H9 (cell line): Measurements from ENCODE around the gene ADGRL3. TPM values are rescaled to one million over a fixed set of nuclear protein-coding genes. Genes with fewer than 3 reads are reported as not detected.

Experiments
- DNase-seq: peaks from one replicate; pipeline ENCODE4 v3.0.0-alpha.2; 2017
- H2AFZ ChIP-seq: one replicate; pipeline ENCODE4 v1.6.1; 2013; ENCODE audit warnings: mild to moderate bottlenecking, low read length, control low read depth, moderate library complexity
- H2AK5ac ChIP-seq: 2 replicates; pipeline ENCODE4 v1.6.1; 2013; ENCODE audit warnings: low read length, control low read depth, mixed read lengths; ENCODE audit not compliant: insufficient read length
- H2BK120ac ChIP-seq: one replicate; pipeline ENCODE4 v1.6.1; 2013; ENCODE audit warnings: low read depth, mild to moderate bottlenecking, low read length, control low read depth, inconsistent platforms; ENCODE audit not compliant: poor library complexity, severe bottlenecking
- H2BK12ac ChIP-seq: 2 replicates; pipeline ENCODE4 v1.6.1; 2013; ENCODE audit warnings: low read length, control low read depth, mixed read lengths, low read depth; ENCODE audit not compliant: insufficient read length
- H2BK15ac ChIP-seq: 2 replicates; pipeline ENCODE4 v1.6.1; 2013; ENCODE audit warnings: low read depth, low read length, control low read depth
- H2BK20ac ChIP-seq: one replicate; pipeline ENCODE4 v1.6.1; 2013; ENCODE audit warnings: low read depth, mild to moderate bottlenecking, low read length, control low read depth, inconsistent platforms; ENCODE audit not compliant: poor library complexity, severe bottlenecking
- H2BK5ac ChIP-seq: 2 replicates; pipeline ENCODE4 v1.6.1; 2013; ENCODE audit warnings: low read length, control low read depth, mixed read lengths; ENCODE audit not compliant: insufficient read length
- H3K14ac ChIP-seq: 2 replicates; pipeline ENCODE4 v1.6.1; 2013; ENCODE audit warnings: low read length, control low read depth; ENCODE audit not compliant: insufficient read depth
- H3K18ac ChIP-seq: 2 replicates; pipeline ENCODE4 v1.6.1; 2013; ENCODE audit warnings: low read depth, mild to moderate bottlenecking, mixed read lengths, low read length, control low read depth; ENCODE audit not compliant: insufficient read length
- H3K23ac ChIP-seq: 2 replicates; pipeline ENCODE4 v1.6.1; 2013; ENCODE audit warnings: low read length, control low read depth, mixed read lengths, low read depth; ENCODE audit not compliant: insufficient read length
- H3K23me2 ChIP-seq: 2 replicates; pipeline ENCODE4 v1.6.1; 2013; ENCODE audit warnings: low read depth, mild to moderate bottlenecking, mixed read lengths, low read length, control low read depth; ENCODE audit not compliant: insufficient read length, poor library complexity, severe bottlenecking
- H3K27ac ChIP-seq: 2 replicates; pipeline ENCODE4 v1.5.1; 2013; ENCODE audit warnings: low read length, control low read depth, mixed read lengths, low read depth; ENCODE audit not compliant: insufficient read length
- H3K27me3 ChIP-seq: 2 replicates; pipeline ENCODE4 v1.6.1; 2013; ENCODE audit warnings: low read length, control low read depth, inconsistent platforms; ENCODE audit not compliant: insufficient read depth
- H3K4ac ChIP-seq: 2 replicates; pipeline ENCODE4 v1.6.1; 2013; ENCODE audit warnings: low read depth, mild to moderate bottlenecking, control low read depth, inconsistent platforms, low read length, moderate library complexity
- H3K4me1 ChIP-seq: 2 replicates; pipeline ENCODE4 v1.6.1; 2013; ENCODE audit warnings: low read length, control low read depth, inconsistent platforms; ENCODE audit not compliant: insufficient read depth
- H3K4me2 ChIP-seq: 2 replicates; pipeline ENCODE4 v1.6.1; 2013; ENCODE audit warnings: low read length, control low read depth, mixed read lengths; ENCODE audit not compliant: insufficient read length, insufficient read depth
- H3K56ac ChIP-seq: 2 replicates; pipeline ENCODE4 v1.6.1; 2013; ENCODE audit warnings: low read depth, mild to moderate bottlenecking, mixed read lengths, low read length, control low read depth; ENCODE audit not compliant: insufficient read length
- H3K79me1 ChIP-seq: 2 replicates; pipeline ENCODE4 v1.6.1; 2013; ENCODE audit warnings: low read depth, mild to moderate bottlenecking, moderate library complexity, low read length, control low read depth, inconsistent platforms; ENCODE audit not compliant: insufficient read depth, poor library complexity, severe bottlenecking
- H3K79me2 ChIP-seq: 2 replicates; pipeline ENCODE4 v1.6.1; 2013; ENCODE audit warnings: low read length, control low read depth, inconsistent platforms; ENCODE audit not compliant: insufficient read depth
- H3K9ac ChIP-seq: 2 replicates; pipeline ENCODE4 v1.6.1; 2013; ENCODE audit warnings: low read length, control low read depth, mixed read lengths; ENCODE audit not compliant: insufficient read length; ENCODE audit errors: extremely low read depth
- H3K9me3 ChIP-seq: one replicate; pipeline ENCODE4 v1.6.1; 2013; ENCODE audit warnings: low read depth, low read length, inconsistent platforms; ENCODE audit not compliant: control insufficient read depth
- H3T11ph ChIP-seq: one replicate; pipeline ENCODE4 v1.6.1; 2013; ENCODE audit warnings: mild to moderate bottlenecking, low read length, control low read depth, inconsistent platforms
- H4K20me1 ChIP-seq: one replicate; pipeline ENCODE4 v1.6.1; 2013; ENCODE audit not compliant: control insufficient read depth, insufficient read length, insufficient read depth
- H4K5ac ChIP-seq: 2 replicates; pipeline ENCODE4 v1.6.1; 2013; ENCODE audit warnings: low read depth, mild to moderate bottlenecking, mixed read lengths, low read length, control low read depth; ENCODE audit not compliant: insufficient read length
- H4K8ac ChIP-seq: replicated peaks from 2 replicates; pipeline ENCODE4 v1.6.1; 2013; ENCODE audit warnings: low read length, control low read depth, mixed read lengths, low read depth; ENCODE audit not compliant: insufficient read length
- H4K91ac ChIP-seq: 2 replicates; pipeline ENCODE4 v1.6.1; 2013; ENCODE audit warnings: low read depth, mild to moderate bottlenecking, moderate library complexity, mixed read lengths, low read length, control low read depth; ENCODE audit not compliant: insufficient read length
- H3K27ac Mint-ChIP-seq, 3 experiments: 2 replicates in 2 of 3; 3 replicates in 1 of 3; pipeline ENCODE4 v1.8.0; 2020 to 2021; ENCODE audit warnings: mixed read lengths in 3 of 3, mild to moderate bottlenecking in 1 of 3, moderate library complexity in 1 of 3
- H3K27me3 Mint-ChIP-seq: 2 replicates; pipeline ENCODE4 v1.8.0; 2021; ENCODE audit warnings: low read depth, mild to moderate bottlenecking, moderate library complexity, mixed read lengths
- H3K36me3 Mint-ChIP-seq, 3 experiments: 2 replicates in 2 of 3; 3 replicates in 1 of 3; pipeline ENCODE4 v1.8.0; 2020 to 2021; ENCODE audit warnings: low read depth in 3 of 3, mixed read lengths in 3 of 3; ENCODE audit not compliant: insufficient read depth in 1 of 3
- H3K4me1 Mint-ChIP-seq, 2 experiments: 2 replicates each; pipeline ENCODE4 v1.8.0; 2020; ENCODE audit warnings: mixed read lengths in 2 of 2
- H3K4me3 Mint-ChIP-seq, 2 experiments: 2 replicates in 1 of 2; 3 replicates in 1 of 2; pipeline ENCODE4 v1.8.0; 2020 to 2021; ENCODE audit warnings: mild to moderate bottlenecking in 2 of 2, mixed read lengths in 2 of 2, moderate library complexity in 1 of 2
- H3K9me3 Mint-ChIP-seq, 2 experiments: 2 replicates in 1 of 2; 3 replicates in 1 of 2; pipeline ENCODE4 v1.8.0; 2020; ENCODE audit warnings: mild to moderate bottlenecking in 2 of 2, mixed read lengths in 2 of 2, moderate library complexity in 1 of 2
- CTCF ChIP-seq: fragments of 200-600 bp; sonication (generic); conservative IDR thresholded peaks from 3 replicates; pipeline ENCODE4 v1.8.0; 2021; ENCODE audit warnings: antibody characterized with exemption, mild to moderate bottlenecking
- WGBS: extraction: QIAGEN DNeasy Blood & Tissue Kit; methylation state at CpG from one replicate; pipeline ENCODE4 v1.1.7; 2013; ENCODE audit warnings: missing lambda C conversion rate, low lambda C conversion rate, mixed read lengths; ENCODE audit not compliant: insufficient read length; ENCODE audit errors: extremely low coverage; 5-methylcytosine and 5-hydroxymethylcytosine counted together
- total RNA-seq: library from RNA; stranded (reverse); gene quantifications from 2 replicates; pipeline ENCODE4 v1.2.1, GENCODE V29; 2021

ADGRL3 gene
- total RNA-seq, 1 experiment from 2014 or later, result 5.9 TPM

- Mint-ChIP-seq H3K9me3 (peaks cover 0 to 7% of the 10 kb centered on the region in 2 experiments; a peak in 2 of 5 replicates), H3K4me1 (peaks cover 34% of the 10 kb centered on the region in 2 experiments), H3K4me3 (peak overlapping the region in 1 of 2 experiments; percentile 38; a peak in 2 of 5 replicates), H3K27me3 (peaks cover 55% of the 10 kb centered on the region), H3K36me3 (peaks cover 1 to 5% (median 4%) of the 10 kb centered on the region in 3 experiments; a peak in 4 of 7 replicates), H3K27ac (no peak overlapping the region)
- H3K9ac ChIP-seq, result no peak overlapping the region
- H3K23me2 ChIP-seq, result peaks cover 30% of the 10 kb centered on the region
- peaks cover 11% of the 10 kb centered on the region; the same call in 1 of the 2 replicates for H3K27me3 ChIP-seq
- no peak overlapping the region for H3K4ac ChIP-seq
- no peak overlapping the region for H3K14ac ChIP-seq
- no peak overlapping the region for H3K4me2 ChIP-seq
- H3K27ac ChIP-seq, result no peak overlapping the region
- H2AFZ ChIP-seq, result no peak overlapping the region
- H2BK15ac ChIP-seq, result no peak overlapping the region
- H3K79me1 ChIP-seq, result no peaks in the 10 kb centered on the region
- H2BK120ac ChIP-seq, result no peak overlapping the region
- H3K23ac ChIP-seq, result no peak overlapping the region
- H3K9me3 ChIP-seq, result no peaks in the 10 kb centered on the region
- H4K8ac ChIP-seq, result no peak overlapping the region
- H3K56ac ChIP-seq, result no peak overlapping the region
- no peak overlapping the region for H3K18ac ChIP-seq
- H3K4me1 ChIP-seq, result no peaks in the 10 kb centered on the region; the same call in 1 of the 2 replicates
- H2BK5ac ChIP-seq, result no peak overlapping the region
- H2AK5ac ChIP-seq, result no peak overlapping the region
- no peak overlapping the region for H2BK20ac ChIP-seq
- peaks cover 4% of the 10 kb centered on the region for H4K20me1 ChIP-seq
- no CpG with 5 or more reads among the region's 2 CpGs for WGBS
- no peak for TF ChIP-seq CTCF
- peaks cover 5% of the 10 kb centered on the region; the same call in 1 of the 2 replicates for H3K79me2 ChIP-seq
- H3T11ph ChIP-seq, result no peak overlapping the region
- no peak for DNase-seq
- no peak overlapping the region for H4K5ac ChIP-seq
- no peak overlapping the region for H2BK12ac ChIP-seq
- no peak overlapping the region for H4K91ac ChIP-seq
Observed at GRCh38 chr4:61204353-61205060, 4.4 kb downstream of the ADGRL3 start.
